Mucosa of gallbladder (tissue), 1 donor: ENCODE results near the gene RAB14. TPM values are rescaled to one million over a fixed set of nuclear protein-coding genes. Genes with fewer than 3 reads are reported as not detected.
A peak's percentile ranks its signal among the peaks of the same experiment; 100 is the strongest.
"Not testable (repeated sequence)": the region's sequence is repeated elsewhere in the genome, so short reads cannot be mapped to it uniquely, and the experiment has no call there.

Experiments
- DNase-seq: peaks from one replicate; pipeline ENCODE4 v3.0.0-alpha.2; 2020; ENCODE audit warnings: low spot score
- total RNA-seq: library from RNA; stranded (reverse); gene quantifications from one replicate; pipeline ENCODE4 v1.2.1, GENCODE V29; 2021
- donor health status: DM: no; HTN: no; CAD: no.

RAB14 gene
- total RNA-seq, 1 donor from 2014 or later: 72.3 TPM

DNA sequence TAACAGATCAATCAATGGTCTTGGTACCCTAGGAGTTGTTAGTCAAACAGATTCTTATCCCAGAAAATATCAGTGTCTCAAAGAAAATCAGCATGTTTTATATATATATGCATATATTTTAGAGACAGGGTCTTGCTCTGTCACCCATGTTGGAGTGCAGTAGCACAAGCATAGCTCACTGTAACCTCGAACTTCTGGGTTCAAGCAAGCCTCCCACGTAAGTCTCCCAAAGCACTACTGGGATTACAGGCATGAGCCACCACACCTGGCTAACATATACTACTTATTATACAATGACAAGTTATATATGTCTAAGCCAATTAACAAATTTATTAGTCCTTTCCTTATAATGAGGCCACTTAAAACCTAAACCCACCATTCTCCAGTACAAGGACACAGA, 10.4 kb downstream of the RAB14 start:
- no peak for DNase-seq

DNA sequence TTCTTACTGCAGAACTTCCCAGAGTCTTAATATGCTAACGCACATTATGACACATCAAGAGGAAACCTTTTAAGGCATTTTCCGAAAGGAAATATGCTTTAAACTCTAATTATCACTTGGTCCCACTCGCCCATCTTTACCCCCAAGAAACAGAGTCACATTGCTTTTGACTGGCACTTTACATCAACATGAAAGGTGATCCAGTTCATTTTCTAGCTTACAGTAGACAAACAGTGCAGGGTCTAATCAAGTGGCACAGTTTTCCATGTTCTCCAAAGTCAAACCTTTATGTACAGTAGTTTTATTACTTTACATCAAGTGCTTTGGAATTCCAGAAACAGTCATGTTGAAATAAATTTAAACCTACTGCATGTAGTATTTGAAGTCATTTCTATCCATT, 12.0 kb downstream of the RAB14 start:
- DNase-seq: no peak

DNA sequence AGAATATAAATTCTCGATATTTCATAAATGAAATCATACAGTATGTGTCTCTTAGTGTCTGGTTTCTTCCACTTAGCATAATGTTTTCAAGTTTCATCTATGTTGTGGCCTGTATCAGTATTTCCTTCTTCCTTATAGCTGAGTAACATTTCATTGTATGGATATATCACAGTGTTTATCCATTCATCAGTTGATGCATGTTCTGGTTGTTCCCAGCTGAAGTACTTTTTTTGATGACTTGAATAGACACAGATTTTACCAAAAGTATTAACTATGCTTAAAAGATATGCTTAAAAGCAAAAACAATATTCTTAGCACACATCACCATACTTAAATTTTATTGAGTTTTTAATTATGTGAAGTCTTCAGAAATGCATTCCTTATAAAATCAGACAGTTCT, 12.7 kb downstream of the RAB14 start:
- DNase-seq: no peak

DNA sequence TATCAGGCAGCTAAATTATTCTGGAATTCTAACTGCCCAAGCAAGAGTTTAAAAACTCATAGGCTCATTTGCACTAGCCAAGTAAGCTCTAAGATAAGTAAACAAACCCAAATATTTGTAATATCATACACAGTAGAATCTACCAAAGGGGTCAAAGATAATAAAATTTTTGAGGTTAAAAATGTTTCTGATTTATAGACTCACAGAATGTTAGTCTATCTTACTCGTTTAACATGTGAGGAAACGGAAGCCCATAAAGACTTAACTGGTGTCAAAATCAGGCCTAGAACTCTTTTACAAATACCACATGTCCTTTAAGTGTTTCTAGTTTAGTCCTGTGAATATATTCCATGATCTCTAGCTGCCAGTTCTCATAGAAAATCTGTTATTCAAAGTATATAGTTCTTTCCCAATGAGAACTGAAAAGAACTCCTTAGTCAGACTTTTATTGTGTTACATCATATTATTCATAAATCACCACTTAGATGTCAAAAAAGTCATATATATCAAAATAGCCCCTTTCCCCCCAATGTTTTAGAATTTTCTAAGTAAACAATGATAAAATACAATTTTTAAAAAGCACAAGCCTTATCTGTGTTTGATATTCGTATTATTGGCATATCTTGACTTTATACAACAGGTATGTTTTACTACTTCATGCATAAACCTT, 13.9 kb downstream of the RAB14 start:
- no peak for DNase-seq

DNA sequence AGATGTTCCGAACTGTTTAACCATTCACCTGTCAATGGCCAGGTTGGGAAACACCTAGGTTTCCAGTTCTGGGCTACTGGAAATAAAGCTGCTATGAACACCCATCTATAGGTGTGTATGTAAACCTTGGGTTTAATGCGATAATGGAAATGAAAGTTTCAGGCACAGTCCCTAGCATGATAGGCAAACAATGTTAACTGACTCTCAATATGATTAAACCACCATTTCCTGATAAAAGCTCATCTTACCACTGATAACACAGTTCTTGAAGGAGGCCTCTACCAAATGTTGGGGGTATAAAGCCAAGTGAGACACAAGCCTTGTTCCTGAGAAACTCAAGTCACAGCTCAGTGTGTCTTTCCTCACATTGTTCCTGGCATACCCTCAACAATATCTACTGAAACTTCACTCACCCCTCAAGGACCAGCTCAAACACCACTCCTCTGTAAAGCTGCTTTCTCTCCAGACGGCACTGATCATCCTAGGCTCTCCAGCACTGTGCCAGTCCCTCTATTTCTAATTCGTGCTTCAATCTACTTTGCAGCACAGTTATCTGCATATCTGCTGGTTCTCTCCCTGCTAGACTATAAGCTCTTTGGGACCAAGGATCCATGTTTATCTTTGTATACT, 15.8 kb downstream of the RAB14 start:
- DNase-seq: no peak

DNA sequence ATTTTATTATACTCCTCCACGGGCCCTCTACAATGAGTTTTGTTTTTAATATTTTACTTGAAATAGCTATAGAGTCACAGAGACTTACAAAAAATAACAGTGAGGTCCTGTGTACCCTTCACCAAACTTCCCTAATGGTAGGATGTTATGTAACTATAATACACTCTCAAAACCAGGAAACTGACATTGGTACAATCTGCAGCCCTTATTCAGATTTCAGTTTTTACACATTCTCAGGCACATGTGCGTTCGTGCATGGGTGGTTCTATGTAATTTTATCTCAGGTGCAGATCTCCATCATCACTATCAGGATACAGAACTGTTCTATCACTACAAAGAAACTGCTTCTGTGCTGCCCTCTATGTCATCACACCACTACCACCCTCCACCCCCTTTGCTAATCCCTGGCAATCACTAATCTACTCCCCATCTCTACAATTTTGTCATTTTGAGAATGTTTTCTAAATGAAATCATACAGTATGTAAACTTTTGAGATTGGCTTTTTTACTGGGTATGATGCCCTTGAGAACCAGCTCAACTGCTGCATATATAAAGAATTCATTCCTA, 16.4 kb downstream of the RAB14 start:
- no peak for DNase-seq

DNA sequence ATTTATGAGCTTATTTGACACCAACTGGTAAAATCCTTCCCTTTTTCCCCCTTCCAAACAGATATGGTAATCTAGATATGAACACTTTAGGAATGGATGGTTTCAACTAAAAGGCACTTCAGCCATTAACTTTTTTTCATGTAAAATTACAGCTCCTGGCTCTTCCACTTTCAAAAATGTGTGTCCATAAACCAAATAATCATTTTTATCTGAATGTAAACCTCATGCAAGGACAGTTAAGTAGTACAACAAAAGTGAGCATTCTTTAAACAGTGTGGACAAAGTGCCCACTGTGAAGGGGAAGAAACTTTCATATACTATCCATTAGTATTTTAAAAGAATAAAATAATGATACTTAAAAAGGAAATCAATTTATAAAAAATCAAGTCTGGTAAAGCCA, 17.2 kb downstream of the RAB14 start:
- DNase-seq: no peak

DNA sequence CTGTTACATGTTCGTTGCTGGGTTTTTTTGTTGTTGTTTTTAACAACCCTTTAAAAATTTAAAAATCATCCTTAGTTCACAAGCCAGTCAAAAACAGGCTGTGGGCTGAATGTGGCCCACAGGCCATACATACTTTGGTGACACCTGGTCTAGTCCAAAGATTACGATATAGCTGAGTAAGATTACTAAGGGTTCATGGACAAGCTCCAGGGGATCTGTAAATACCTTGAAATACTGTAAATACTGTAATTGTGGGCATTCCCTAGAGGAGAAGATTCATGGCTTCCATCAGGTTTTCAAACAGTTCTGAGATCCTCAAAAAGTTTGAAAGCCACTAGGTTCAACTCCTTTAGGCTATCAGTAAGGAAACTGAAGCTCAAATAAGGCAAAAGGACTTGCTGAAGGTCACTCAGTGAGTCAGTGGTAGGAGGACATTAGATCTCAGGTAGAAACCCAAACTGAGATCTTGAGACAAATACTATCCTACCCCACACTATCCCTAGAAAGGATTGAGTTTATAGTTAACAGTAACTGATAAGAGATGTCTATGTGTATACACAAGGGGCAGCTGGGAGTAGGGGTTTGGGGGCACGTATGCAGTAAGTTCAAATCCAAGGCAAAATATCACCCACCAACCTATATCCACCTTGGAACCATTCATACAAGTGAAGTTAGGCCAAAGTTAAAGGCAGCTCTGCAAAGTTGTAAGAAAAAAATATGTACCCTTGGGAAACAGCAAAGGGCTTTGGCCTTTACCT, 17.8 kb downstream of the RAB14 start:
- DNase-seq: no peak

DNA sequence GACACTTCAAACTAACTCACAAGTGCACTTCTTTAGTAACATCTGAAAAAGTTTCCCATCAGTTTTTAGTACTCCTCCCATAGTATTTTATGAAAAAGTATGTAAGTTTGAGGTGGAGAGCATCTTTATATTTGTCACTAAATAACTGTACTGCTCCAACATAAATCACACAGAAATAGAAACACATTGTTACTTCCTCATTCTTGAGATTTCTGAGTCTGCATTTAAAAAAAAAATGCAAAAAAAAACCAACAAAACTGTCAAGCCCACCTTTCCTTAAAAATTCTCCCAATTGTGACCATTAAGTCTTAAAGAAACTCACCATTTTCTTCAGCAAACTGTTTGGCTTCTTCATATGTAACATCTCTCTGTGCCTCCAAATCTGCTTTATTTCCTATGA, 18.7 kb downstream of the RAB14 start:
- no peak for DNase-seq

DNA sequence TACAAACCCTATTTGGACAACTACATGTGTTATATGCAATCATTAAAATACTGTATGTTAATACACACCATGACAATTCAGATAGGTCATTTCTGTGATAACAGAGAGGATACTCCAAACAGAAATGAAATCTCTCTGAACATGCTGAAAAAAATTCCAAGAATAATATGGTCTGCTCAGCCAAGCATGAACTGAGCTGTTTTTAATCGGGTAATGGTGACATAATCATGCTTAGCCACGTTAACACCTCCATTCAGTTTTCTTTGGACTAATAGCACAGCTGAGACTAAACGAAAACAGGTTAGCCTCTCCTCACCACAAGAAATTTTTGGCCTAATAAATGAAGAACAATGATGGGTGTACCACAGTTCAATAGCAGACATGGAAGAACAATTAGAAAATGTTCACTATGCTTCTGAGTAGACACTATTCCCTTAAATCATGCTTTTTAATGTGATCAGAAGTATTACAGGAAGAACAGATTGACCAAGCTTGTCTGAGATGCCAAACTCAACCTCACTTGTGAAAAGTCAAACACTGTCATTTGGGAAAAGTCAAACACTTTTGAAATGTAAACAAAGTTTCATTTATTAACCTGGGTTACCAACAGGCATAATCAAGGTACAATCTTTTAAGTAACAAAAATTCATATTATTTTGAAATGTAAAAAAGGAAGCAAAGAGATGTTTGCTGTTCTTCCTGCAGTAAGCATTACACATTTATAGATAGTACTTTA, 19.4 kb downstream of the RAB14 start:
- DNase-seq: no peak

DNA sequence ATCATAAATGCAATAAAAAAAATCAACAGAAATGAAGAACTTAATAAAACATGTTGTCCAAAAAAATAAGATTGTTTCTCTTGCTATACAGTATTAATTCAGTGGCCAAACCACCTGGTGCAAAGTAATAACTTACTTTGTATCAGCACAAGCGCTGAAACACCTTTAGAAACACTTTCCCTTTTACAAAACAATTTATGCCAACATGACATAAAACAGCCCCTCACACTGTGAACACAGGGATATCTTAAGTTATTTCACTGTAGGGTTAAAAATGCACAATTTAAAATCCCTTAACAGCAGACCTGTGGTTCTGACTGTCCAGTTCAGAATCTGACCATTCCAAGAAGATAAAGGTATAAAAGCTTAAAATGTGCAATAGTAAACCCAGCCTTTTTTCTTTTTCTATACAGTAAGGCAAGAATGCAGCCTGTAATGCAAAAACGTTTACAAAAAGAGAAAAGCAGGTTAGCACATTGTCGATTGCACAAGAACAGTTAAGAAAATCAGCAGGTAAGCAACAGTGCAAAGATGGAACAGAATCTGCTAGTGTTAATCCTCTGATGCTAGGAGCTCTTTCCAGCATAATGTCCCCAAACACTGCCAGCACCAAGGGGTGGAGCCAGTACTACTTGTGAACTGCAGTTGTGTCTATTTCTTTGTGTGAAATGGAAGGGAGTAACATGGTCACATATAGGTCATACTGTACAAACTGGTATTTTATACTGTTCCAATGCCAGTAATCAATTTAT, 21.6 kb downstream of the RAB14 start:
- DNase-seq: no peak

DNA sequence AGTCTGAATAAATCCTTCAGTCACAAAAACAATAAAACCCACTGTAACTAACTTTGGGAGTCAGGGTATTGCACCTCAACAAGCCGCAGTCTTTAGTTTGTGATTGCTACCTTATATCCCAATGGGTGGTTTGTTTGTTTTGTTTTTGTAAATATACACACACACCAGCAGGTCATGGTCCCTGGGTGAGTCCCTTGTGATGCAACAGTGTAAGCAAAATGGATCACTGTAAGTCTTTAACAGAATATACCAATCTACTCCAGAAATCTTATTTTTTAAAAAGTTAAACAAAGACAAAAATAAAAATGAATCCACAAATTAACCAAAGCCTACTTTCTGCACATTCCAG, 22.3 kb downstream of the RAB14 start:
- DNase-seq: not testable (repeated sequence)

DNA sequence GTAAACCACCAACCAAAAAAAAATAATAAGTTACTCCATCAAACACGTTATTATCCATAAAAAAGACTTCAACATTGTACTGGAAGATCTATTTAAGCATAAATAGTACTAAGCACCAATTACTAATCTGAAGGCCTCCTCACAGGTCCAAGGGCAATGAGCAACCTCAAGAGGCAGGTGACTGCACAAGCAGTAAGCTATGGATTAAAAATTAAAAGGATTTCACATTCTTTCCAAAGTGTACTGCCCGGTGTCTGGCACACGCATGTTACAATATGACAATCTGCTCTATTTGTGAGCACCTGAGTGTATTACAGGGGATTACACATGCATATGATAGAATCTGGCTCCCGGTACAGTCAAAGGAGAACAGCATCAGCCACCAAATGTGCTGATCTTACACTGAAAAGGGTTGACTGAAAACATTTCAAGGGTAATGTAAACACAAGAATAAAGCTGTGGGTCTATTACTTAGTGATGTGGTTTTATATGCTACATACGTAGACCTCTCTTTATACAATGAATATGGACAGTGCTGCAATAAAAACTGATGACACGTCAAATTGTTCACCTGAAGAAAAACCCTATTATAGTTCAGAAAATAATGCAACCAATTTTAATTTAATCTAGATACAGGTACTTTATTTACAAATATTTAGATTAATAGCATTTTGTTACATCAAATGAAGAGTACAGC, 22.8 kb downstream of the RAB14 start:
- peak; percentile 41 for DNase-seq

DNA sequence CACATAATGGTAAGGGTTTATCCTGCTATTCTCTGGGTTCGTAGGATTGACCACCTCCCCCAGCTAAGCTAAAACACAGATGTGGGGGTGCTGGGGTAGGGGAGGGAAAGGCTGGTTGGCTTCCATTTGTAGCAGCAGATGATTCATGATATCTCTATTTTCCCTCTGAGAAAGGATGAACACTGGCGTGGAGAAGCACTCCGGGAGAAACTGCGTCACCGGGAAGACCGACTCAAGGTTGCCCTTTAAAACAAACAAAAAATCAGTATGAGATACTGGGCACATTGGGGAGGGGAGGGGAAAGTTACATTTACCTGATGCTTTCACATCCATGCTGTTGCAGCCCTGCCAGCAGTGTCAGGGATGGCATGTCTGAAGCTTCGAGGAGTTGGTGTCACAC, 28.2 kb downstream of the RAB14 start:
- no peak for DNase-seq

DNA sequence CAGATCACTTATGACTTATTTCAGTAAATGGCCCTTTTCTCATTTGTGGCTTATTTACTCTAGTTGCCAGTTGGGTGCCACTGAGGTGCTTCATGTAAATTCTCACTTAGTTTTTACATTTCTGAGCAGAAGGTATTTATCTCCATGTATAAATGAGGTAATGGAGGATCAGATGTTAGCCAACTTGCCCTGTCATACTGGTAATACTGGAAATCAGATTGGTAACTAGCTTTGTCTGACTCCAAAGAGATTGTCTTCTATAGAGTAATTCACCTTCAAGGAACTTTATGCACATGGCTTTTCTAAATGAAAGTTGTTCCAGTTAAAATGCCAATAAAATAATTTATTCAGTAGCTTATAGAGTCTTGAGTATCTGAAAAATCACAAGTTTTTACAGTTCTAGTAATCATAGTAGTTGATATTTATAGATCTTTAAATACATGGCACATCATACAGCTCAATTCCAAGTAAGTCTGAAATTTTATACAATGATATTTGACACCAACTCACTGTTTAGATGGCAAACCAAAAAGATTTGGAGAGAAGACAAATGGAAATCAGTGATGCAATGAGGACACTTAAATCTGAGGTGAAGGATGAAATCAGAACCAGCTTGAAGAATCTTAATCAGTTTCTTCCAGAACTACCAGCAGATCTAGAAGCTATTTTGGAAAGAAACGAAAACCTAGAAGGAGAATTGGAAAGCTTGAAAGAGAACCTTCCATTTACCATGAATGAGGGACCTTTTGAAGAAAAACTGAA, 28.8 kb downstream of the RAB14 start:
- DNase-seq: no peak

DNA sequence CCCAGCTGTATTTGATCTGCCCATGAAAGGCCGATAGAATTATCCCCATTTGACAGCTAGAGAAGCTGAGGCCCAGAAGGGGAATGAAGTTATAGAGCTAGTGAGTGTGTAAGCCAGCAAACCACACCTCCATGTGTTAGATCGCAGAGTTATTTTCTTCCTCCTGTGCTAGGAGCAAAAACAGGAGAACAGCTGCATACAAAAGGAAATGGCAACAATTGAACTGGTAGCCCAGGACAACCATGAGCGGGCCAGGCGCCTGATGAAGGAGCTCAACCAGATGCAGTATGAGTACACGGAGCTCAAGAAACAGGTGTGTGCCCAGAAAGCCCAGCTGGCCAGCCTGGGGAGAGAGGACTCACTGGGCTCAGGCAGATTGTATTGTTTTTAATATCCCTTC, 30.4 kb downstream of the RAB14 start:
- no peak for DNase-seq

DNA sequence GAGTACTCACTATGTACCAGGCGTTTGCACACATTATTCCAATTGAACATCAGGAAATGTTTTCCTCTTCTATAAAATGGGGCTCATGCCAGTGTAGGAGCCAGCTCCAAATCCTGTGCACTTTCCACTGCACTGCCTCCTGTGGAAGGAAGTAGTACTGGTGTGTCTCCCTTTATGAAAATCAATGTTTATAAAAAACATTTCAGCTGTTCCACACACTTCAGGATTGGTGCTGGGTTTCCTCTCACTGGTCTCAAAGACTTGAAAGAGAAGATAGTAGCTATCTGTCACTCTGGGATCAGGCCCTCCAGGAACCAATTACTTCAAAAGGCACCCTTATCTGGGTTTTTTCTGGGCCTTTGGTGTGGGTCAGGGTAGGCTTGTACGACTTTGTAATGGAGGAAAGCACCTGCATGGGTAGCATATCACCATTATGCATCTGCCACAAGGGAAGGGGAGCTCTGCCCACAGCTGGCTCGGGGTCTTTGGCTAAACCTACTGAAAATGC, 32.5 kb downstream of the RAB14 start:
- peak; percentile 17 for DNase-seq

DNA sequence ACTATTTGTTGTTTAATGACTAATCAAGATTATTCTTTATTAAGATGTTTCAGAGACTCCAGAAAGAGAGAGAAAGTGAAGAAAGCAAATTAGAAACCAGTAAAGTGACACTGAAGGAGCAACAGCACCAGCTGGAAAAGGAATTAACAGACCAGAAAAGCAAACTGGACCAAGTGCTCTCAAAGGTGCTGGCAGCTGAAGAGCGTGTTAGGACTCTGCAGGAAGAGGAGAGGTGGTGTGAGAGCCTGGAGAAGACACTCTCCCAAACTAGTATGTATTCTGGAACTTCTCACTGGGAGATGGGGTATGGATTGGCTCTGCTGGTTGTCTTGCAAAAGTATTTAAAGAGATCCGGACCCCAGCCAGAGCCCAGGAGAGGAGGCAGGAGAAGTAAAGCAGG, 33.6 kb downstream of the RAB14 start:
- no peak for DNase-seq

DNA sequence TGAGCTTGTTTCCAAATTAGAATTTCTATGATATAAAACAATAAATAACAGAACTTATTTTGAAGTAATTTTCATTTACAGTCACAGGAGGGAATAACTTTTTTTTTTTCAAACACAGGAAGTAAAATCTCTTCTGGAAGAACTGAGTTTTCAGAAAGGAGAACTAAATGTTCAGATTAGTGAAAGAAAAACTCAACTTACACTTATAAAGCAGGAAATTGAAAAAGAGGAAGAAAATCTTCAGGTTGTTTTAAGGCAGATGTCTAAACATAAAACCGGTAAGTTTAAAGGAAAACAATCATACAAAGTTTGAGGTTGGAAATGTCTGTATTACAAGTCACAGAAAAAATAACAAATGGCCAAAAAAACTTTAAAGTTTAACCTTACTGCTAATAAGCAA, 41.6 kb downstream of the RAB14 start:
- DNase-seq: no peak

DNA sequence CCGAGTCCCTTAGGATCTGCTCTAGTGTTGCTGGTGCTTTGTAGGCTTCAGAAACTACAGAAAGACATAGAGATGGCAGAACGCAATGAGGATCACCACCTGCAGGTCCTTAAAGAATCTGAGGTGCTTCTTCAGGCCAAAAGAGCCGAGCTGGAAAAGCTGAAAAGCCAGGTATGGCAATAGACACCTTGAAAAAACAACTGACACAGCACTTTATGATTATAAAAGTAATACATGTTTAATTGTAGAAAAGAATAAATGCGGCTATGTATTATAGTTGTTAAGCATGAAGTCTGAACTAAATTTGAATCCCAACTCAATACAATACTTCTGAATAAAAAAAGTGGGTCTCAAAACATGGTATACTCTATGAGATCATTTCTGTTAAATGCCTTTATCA, 43.7 kb downstream of the RAB14 start:
- no peak for DNase-seq
